Astrocyte of the spinal cord (primary cell): ENCODE results near the gene GNPTAB.

ENCODE experiments used
- DNase-seq: peaks from one replicate; pipeline ENCODE4 v3.0.0; 2011; ENCODE audit warnings: low read depth, low spot score
- H3K4me3 ChIP-seq: 2 replicates; pipeline ENCODE4 v1.5.1; 2011; ENCODE audit warnings: low read depth, mild to moderate bottlenecking, low read length, moderate library complexity
- CTCF ChIP-seq: IDR thresholded peaks from 2 replicates; pipeline ENCODE4 v1.5.1; 2012; ENCODE audit warnings: low read depth, mild to moderate bottlenecking, low read length, inconsistent platforms
- in situ Hi-C: cut with HindIII; loops from 2 replicates; pipeline ENCODE4 v1.10.0; 2017; ENCODE audit warnings: low sequenced_read_pairs

The GNPTAB gene

GRCh38 chr12:101720118-101720517 lies 110.6 kb downstream of the GNPTAB start:
- in situ Hi-C loops = no loop called here
- H3K4me3 ChIP-seq = no peak overlapping the region
- TF ChIP-seq CTCF = no peak
- DNase-seq = no peak

GRCh38 chr12:101719566-101719965 lies 111.2 kb downstream of the GNPTAB start:
- no peak overlapping the region for H3K4me3 ChIP-seq
- peak; percentile 9 for DNase-seq
- no peak for TF ChIP-seq CTCF
- in situ Hi-C loops = no loop called here

- TF ChIP-seq CTCF = no peak
- in situ Hi-C loops = no loop called here
- no peak for DNase-seq
- no peak overlapping the region for H3K4me3 ChIP-seq
Observed at GRCh38 chr12:101714877-101715444, 115.8 kb downstream of the GNPTAB start.

- TF ChIP-seq CTCF = no peak
- in situ Hi-C loops = no loop called here
- H3K4me3 ChIP-seq = no peak overlapping the region
- no peak for DNase-seq
Observed at GRCh38 chr12:101713930-101714329, 116.8 kb downstream of the GNPTAB start.

GRCh38 chr12:101713059-101713682 lies 117.6 kb downstream of the GNPTAB start:
- H3K4me3 ChIP-seq = no peak overlapping the region
- TF ChIP-seq CTCF = no peak
- DNase-seq = no peak
- in situ Hi-C loops = no loop called here

- DNase-seq = no peak
- no peak for TF ChIP-seq CTCF
- in situ Hi-C loops = no loop called here
- H3K4me3 ChIP-seq = no peak overlapping the region
Observed at GRCh38 chr12:101710288-101710687, 120.5 kb downstream of the GNPTAB start.
